GM12878 (cell line): Measurements from ENCODE around the gene NIN.

ENCODE experiments used
- CHD1 ChIP-seq: IDR thresholded peaks from 2 replicates; pipeline ENCODE4 v1.6.1; 2012; ENCODE audit warnings: low read depth, low read length, improper control_type of control experiment
- KAT2A ChIP-seq: conservative IDR thresholded peaks from 2 replicates; pipeline ENCODE4 v1.6.1; 2011; ENCODE audit warnings: low read depth, low read length; ENCODE audit not compliant: control insufficient read depth
- NR2C2 ChIP-seq: IDR thresholded peaks from 2 replicates; pipeline ENCODE4 v1.6.1; 2011; ENCODE audit warnings: borderline replicate concordance, low read depth; ENCODE audit not compliant: control insufficient read depth, insufficient read length
- POLR2A ChIP-seq: IDR thresholded peaks from 2 replicates; pipeline ENCODE4 v1.6.1; 2011; ENCODE audit warnings: low read depth, mild to moderate bottlenecking, low read length
- RAD21 ChIP-seq: IDR thresholded peaks from 2 replicates; pipeline ENCODE4 v1.6.1; 2011; ENCODE audit warnings: mild to moderate bottlenecking, low read depth, low read length, moderate library complexity; ENCODE audit not compliant: insufficient read depth
- SREBF2 ChIP-seq: IDR thresholded peaks from 2 replicates; pipeline ENCODE4 v1.6.1; 2012; ENCODE audit warnings: mild to moderate bottlenecking, low read length
- SUZ12 ChIP-seq: fragments of 200-600 bp; sonication (generic); IDR thresholded peaks from one replicate; pipeline ENCODE4 v1.6.1; 2018; ENCODE audit warnings: antibody characterized with exemption, mild to moderate bottlenecking; ENCODE audit not compliant: unreplicated experiment
- TAF1 ChIP-seq: IDR thresholded peaks from 2 replicates; pipeline ENCODE4 v1.6.1; 2011; ENCODE audit warnings: mild to moderate bottlenecking, low read depth, low read length, borderline replicate concordance
- TF ChIP-seq, protein P1 (sequence below): IDR thresholded peaks from 2 replicates; pipeline ENCODE4 v1.6.1; 2011; ENCODE audit warnings: low read depth, low read length, improper control_type of control experiment, borderline replicate concordance
- TF ChIP-seq, protein P2 (sequence below): fragments of 450-650 bp; formaldehyde crosslinking; IDR thresholded peaks from 2 replicates; pipeline ENCODE4 v1.4.0; 2020; ENCODE audit warnings: mild to moderate bottlenecking, moderate library complexity
- TF ChIP-seq, protein P3 (sequence below), 3 experiments: IDR thresholded peaks in 2 of 3; conservative IDR thresholded peaks in 1 of 3; 2 replicates each; pipeline ENCODE4 v1.5.1; 2011; ENCODE audit warnings: low read depth in 3 of 3, low read length in 3 of 3, mild to moderate bottlenecking in 3 of 3, control low read depth in 2 of 3, moderate library complexity in 2 of 3, inconsistent platforms in 1 of 3, mixed read lengths in 1 of 3; ENCODE audit not compliant: control insufficient read depth in 2 of 3, insufficient read depth in 1 of 3; ENCODE audit errors: extremely low read depth in 1 of 3
- TF ChIP-seq, protein P4 (sequence below): fragments of 450-650 bp; IDR thresholded peaks from 2 replicates; pipeline ENCODE4 v1.6.1; 2017; ENCODE audit warnings: mild to moderate bottlenecking, moderate library complexity
- TF ChIP-seq, protein P5 (sequence below): IDR thresholded peaks from 2 replicates; pipeline ENCODE4 v1.6.1; 2012; ENCODE audit warnings: low read depth, low read length, improper control_type of control experiment

DNA sequence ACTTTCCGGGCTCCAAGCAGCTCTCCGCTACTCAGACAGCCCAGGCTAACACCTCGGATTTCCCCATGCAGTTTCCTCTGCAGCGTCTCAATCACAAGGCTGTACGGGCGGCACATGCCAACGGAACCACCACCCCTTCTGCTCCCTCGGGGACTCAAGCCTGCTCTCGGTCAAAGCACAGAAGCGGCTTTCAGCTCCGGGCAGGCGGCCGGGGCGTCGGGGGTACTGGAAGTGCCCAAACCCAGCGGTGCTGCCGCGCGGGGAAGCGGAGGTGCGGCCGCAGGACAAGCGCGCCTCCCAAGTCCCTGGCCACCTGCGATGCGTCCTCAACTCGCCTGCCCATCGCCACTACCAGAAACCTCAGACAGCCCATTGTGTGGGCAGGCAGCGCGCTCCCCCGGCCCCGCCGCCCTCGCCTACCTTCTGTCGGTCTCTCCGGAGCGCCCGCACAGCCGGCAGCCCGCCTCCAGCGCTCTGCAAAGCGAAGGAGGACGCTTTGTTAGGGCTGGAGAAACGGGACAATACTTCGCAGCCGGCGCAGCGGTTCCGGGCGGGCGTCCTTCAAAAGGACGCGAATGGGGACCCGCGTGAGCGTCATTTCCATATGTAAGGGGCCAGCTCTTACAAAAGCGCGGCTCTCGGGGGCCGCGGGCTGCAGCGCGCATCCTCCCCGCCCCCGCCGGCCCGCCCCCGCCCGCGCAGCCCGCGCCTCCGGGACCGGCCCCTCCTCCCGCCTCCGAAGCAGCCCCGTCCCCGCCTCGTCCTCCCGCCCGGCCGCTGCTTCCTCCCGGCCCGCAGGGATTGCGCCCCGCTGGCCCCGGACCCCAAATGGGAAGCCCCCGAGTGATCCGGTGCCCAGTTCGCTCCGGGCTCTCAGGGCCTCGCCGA, 674 bp downstream of the NIN start:
- TF ChIP-seq, protein P1, sequence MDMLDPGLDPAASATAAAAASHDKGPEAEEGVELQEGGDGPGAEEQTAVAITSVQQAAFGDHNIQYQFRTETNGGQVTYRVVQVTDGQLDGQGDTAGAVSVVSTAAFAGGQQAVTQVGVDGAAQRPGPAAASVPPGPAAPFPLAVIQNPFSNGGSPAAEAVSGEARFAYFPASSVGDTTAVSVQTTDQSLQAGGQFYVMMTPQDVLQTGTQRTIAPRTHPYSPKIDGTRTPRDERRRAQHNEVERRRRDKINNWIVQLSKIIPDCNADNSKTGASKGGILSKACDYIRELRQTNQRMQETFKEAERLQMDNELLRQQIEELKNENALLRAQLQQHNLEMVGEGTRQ, result no peak
- TF ChIP-seq, protein P2, sequence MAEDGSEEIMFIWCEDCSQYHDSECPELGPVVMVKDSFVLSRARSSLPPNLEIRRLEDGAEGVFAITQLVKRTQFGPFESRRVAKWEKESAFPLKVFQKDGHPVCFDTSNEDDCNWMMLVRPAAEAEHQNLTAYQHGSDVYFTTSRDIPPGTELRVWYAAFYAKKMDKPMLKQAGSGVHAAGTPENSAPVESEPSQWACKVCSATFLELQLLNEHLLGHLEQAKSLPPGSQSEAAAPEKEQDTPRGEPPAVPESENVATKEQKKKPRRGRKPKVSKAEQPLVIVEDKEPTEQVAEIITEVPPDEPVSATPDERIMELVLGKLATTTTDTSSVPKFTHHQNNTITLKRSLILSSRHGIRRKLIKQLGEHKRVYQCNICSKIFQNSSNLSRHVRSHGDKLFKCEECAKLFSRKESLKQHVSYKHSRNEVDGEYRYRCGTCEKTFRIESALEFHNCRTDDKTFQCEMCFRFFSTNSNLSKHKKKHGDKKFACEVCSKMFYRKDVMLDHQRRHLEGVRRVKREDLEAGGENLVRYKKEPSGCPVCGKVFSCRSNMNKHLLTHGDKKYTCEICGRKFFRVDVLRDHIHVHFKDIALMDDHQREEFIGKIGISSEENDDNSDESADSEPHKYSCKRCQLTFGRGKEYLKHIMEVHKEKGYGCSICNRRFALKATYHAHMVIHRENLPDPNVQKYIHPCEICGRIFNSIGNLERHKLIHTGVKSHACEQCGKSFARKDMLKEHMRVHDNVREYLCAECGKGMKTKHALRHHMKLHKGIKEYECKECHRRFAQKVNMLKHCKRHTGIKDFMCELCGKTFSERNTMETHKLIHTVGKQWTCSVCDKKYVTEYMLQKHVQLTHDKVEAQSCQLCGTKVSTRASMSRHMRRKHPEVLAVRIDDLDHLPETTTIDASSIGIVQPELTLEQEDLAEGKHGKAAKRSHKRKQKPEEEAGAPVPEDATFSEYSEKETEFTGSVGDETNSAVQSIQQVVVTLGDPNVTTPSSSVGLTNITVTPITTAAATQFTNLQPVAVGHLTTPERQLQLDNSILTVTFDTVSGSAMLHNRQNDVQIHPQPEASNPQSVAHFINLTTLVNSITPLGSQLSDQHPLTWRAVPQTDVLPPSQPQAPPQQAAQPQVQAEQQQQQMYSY (CRISPR knock-in tag), result no peak
- TF ChIP-seq TAF1 (no peak), POLR2A (peak; percentile 68), NR2C2 (no peak), SUZ12 (no peak), SREBF2 (no peak), CHD1 (0 out of 2 replicates have a peak, but pooled peaks have one; percentile 58), RAD21 (no peak), KAT2A (no peak)
- TF ChIP-seq, protein P3, sequence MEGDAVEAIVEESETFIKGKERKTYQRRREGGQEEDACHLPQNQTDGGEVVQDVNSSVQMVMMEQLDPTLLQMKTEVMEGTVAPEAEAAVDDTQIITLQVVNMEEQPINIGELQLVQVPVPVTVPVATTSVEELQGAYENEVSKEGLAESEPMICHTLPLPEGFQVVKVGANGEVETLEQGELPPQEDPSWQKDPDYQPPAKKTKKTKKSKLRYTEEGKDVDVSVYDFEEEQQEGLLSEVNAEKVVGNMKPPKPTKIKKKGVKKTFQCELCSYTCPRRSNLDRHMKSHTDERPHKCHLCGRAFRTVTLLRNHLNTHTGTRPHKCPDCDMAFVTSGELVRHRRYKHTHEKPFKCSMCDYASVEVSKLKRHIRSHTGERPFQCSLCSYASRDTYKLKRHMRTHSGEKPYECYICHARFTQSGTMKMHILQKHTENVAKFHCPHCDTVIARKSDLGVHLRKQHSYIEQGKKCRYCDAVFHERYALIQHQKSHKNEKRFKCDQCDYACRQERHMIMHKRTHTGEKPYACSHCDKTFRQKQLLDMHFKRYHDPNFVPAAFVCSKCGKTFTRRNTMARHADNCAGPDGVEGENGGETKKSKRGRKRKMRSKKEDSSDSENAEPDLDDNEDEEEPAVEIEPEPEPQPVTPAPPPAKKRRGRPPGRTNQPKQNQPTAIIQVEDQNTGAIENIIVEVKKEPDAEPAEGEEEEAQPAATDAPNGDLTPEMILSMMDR (IDR thresholded peaks at IDR 0.05 in 2 of 3, conservative IDR thresholded peaks at IDR 0.05 in 1 of 3; ENCODE audit: control insufficient read depth in 2 of 3, extremely low read depth in 1 of 3, insufficient read depth in 1 of 3, low read depth in 3 of 3, low read length in 3 of 3), result no peak
- TF ChIP-seq, protein P4, sequence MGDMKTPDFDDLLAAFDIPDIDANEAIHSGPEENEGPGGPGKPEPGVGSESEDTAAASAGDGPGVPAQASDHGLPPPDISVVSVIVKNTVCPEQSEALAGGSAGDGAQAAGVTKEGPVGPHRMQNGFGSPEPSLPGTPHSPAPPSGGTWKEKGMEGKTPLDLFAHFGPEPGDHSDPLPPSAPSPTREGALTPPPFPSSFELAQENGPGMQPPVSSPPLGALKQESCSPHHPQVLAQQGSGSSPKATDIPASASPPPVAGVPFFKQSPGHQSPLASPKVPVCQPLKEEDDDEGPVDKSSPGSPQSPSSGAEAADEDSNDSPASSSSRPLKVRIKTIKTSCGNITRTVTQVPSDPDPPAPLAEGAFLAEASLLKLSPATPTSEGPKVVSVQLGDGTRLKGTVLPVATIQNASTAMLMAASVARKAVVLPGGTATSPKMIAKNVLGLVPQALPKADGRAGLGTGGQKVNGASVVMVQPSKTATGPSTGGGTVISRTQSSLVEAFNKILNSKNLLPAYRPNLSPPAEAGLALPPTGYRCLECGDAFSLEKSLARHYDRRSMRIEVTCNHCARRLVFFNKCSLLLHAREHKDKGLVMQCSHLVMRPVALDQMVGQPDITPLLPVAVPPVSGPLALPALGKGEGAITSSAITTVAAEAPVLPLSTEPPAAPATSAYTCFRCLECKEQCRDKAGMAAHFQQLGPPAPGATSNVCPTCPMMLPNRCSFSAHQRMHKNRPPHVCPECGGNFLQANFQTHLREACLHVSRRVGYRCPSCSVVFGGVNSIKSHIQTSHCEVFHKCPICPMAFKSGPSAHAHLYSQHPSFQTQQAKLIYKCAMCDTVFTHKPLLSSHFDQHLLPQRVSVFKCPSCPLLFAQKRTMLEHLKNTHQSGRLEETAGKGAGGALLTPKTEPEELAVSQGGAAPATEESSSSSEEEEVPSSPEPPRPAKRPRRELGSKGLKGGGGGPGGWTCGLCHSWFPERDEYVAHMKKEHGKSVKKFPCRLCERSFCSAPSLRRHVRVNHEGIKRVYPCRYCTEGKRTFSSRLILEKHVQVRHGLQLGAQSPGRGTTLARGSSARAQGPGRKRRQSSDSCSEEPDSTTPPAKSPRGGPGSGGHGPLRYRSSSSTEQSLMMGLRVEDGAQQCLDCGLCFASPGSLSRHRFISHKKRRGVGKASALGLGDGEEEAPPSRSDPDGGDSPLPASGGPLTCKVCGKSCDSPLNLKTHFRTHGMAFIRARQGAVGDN, result peak; percentile 43
- TF ChIP-seq, protein P5, sequence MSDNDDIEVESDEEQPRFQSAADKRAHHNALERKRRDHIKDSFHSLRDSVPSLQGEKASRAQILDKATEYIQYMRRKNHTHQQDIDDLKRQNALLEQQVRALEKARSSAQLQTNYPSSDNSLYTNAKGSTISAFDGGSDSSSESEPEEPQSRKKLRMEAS, result peak; percentile 48
